Sigmoid colon (tissue), 4 donors: Measurements from ENCODE around the gene BMERB1.

ENCODE experiments used
- CTCF ChIP-seq, 4 experiments: fragments of 450-650 bp in 3 of 4; fragments of 200-600 bp in 1 of 4; IDR thresholded peaks; one replicate each; pipeline ENCODE4 v1.5.1; 2016 to 2019; ENCODE audit warnings: antibody characterized with exemption in 4 of 4, mild to moderate bottlenecking in 3 of 4, moderate library complexity in 2 of 4
- EP300 ChIP-seq, 4 donors: sonication (generic); formaldehyde crosslinking; IDR thresholded peaks; one replicate each; pipeline ENCODE4 v1.6.1; 2017; ENCODE audit warnings: antibody characterized with exemption in 4 of 4
- POLR2A ChIP-seq, 2 donors: fragments of 450-650 bp; IDR thresholded peaks; one replicate each; pipeline ENCODE4 v1.6.1; 2016; ENCODE audit warnings: antibody characterized with exemption in 2 of 2, mild to moderate bottlenecking in 2 of 2, moderate library complexity in 2 of 2
- POLR2AphosphoS5 ChIP-seq, 4 donors: sonication (generic); formaldehyde crosslinking; IDR thresholded peaks; one replicate each; pipeline ENCODE4 v1.6.1; 2017; ENCODE audit warnings: antibody characterized with exemption in 4 of 4

- TF ChIP-seq CTCF (IDR thresholded peaks at IDR 0.05) (no peak), POLR2A (IDR thresholded peaks at IDR 0.05) (no peak), EP300 (IDR thresholded peaks at IDR 0.05) (no peak), POLR2AphosphoS5 (IDR thresholded peaks at IDR 0.05) (no peak)
Measured at GRCh38 chr16:15636392-15636873, 202.0 kb downstream of the BMERB1 start.
